Measurements from ENCODE around the gene AKT1S1.

DNA sequence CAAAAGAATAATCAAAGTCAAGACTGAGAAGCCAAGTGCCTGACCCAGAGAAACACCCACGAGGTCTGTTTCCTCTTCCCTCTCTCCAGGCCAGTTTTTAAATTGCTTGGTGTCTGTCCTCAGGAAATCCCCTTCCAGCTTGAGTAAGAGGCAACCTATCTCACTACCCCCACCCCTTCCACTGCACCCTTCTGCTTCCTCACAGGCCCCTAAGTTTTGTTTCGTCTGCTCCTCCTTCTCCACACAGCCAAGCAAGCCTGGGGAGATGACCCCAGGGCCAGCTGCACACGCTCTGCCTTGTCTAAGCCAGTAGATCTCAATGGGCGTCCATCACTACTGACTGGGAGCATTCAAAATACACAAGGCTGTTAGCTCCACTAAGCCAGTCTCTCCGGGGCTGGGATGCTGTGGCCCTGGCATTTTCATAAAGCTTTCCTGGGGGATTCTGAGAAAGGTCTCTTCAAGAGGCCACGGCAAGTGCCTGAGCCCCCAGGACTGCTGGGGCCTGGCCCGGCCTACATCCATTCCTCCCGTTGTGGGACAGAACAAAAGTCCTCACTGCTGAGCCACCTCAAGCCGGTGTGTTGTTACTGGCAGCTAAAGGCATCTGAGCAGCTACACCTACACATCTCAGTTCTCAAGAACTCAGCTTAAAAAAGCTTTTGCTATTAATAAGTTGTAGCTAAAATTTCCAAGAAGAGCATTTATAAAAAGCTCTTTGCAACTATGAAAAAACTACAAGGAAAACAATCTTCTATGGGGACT lies 34.4 kb upstream of the AKT1S1 start:
- TF ChIP-seq, protein P1, sequence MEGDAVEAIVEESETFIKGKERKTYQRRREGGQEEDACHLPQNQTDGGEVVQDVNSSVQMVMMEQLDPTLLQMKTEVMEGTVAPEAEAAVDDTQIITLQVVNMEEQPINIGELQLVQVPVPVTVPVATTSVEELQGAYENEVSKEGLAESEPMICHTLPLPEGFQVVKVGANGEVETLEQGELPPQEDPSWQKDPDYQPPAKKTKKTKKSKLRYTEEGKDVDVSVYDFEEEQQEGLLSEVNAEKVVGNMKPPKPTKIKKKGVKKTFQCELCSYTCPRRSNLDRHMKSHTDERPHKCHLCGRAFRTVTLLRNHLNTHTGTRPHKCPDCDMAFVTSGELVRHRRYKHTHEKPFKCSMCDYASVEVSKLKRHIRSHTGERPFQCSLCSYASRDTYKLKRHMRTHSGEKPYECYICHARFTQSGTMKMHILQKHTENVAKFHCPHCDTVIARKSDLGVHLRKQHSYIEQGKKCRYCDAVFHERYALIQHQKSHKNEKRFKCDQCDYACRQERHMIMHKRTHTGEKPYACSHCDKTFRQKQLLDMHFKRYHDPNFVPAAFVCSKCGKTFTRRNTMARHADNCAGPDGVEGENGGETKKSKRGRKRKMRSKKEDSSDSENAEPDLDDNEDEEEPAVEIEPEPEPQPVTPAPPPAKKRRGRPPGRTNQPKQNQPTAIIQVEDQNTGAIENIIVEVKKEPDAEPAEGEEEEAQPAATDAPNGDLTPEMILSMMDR (IDR thresholded peaks at IDR 0.05): no peak
- no peak for TF ChIP-seq EP300 (IDR thresholded peaks at IDR 0.05)
- TF ChIP-seq POLR2A (IDR thresholded peaks at IDR 0.05): no peak
- TF ChIP-seq POLR2AphosphoS5 (IDR thresholded peaks at IDR 0.05): no peak
